Ascending aorta (tissue), 2 donors: ENCODE measurements around the gene SPEM3. TPM values are rescaled to one million over a fixed set of nuclear protein-coding genes. Genes with fewer than 3 reads are reported as not detected.

Experiments
- DNase-seq, 2 donors: peaks; one replicate each; pipeline ENCODE4 v3.0.0-alpha.2; 2019; ENCODE audit warnings: low spot score in 2 of 2
- H3K27ac ChIP-seq, 2 donors: fragments of 200-600 bp; sonication (generic); one replicate each; pipeline ENCODE4 v1.5.1; 2016 to 2017; ENCODE audit warnings: mild to moderate bottlenecking in 1 of 2
- H3K27me3 ChIP-seq: fragments of 200-600 bp; sonication (generic); one replicate; pipeline ENCODE4 v1.5.1; 2017
- H3K36me3 ChIP-seq, 2 donors: fragments of 200-600 bp; sonication (generic); one replicate each; pipeline ENCODE4 v1.5.1; 2016
- H3K4me1 ChIP-seq, 2 donors: fragments of 200-600 bp; sonication (generic); one replicate each; pipeline ENCODE4 v1.5.1; 2016 to 2017; ENCODE audit warnings: mild to moderate bottlenecking in 1 of 2
- H3K4me3 ChIP-seq, 2 donors: fragments of 200-600 bp; sonication (generic); one replicate each; pipeline ENCODE4 v1.5.1; 2016 to 2017; ENCODE audit warnings: mild to moderate bottlenecking in 1 of 2
- H3K9me3 ChIP-seq, 2 donors: fragments of 200-600 bp; sonication (generic); one replicate each; pipeline ENCODE4 v1.5.1; 2016
- intact Hi-C: fragments of 100-400 bp; cut with DNase I; formaldehyde crosslinking; loops from one replicate; pipeline ENCODE4 v1.15.1; 2023
- total RNA-seq: library from RNA; depleted of rRNA; stranded (reverse); fragments of >200 nt; gene quantifications from one replicate; pipeline ENCODE4 v1.1.0, GENCODE V29; 2016
- TF ChIP-seq, protein P1 (sequence below), 3 experiments: fragments of 200-600 bp in 2 of 3; fragments of 450-650 bp in 1 of 3; sonication (generic) in 2 of 3; IDR thresholded peaks; one replicate each; pipeline ENCODE4 v1.5.1; 2016 to 2019; ENCODE audit warnings: antibody characterized with exemption in 3 of 3, mild to moderate bottlenecking in 1 of 3, moderate library complexity in 1 of 3

The SPEM3 gene
- total RNA-seq, 1 donor from 2014 or later, result not detected

DNA sequence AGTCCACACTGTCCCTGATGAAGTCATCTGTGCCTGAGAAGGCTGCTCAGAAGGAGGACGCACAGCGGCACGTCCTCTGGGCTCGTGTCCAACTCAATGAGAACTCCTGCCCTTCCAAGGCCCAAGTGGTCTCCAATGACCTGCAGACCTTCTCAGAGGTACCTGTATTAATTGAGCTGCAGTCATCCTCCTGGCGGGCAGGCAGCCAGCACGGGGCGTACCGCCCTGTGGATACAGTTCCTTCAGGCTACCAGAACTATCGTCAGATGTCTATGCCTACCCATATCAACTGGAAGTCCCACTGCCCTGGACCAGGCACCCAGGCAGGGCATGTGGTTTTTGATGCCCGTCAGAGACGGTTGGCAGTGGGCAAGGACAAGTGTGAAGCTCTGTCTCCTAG is 3.6 kb downstream of the SPEM3 start:
- TF ChIP-seq, protein P1, sequence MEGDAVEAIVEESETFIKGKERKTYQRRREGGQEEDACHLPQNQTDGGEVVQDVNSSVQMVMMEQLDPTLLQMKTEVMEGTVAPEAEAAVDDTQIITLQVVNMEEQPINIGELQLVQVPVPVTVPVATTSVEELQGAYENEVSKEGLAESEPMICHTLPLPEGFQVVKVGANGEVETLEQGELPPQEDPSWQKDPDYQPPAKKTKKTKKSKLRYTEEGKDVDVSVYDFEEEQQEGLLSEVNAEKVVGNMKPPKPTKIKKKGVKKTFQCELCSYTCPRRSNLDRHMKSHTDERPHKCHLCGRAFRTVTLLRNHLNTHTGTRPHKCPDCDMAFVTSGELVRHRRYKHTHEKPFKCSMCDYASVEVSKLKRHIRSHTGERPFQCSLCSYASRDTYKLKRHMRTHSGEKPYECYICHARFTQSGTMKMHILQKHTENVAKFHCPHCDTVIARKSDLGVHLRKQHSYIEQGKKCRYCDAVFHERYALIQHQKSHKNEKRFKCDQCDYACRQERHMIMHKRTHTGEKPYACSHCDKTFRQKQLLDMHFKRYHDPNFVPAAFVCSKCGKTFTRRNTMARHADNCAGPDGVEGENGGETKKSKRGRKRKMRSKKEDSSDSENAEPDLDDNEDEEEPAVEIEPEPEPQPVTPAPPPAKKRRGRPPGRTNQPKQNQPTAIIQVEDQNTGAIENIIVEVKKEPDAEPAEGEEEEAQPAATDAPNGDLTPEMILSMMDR (IDR thresholded peaks at IDR 0.05), result no peak
- Histone ChIP-seq H3K36me3 (no peaks in the 10 kb centered on the region), H3K27me3 (no peaks in the 10 kb centered on the region), H3K4me1 (peaks cover 11 to 18% of the 10 kb centered on the region in 2 donors), H3K27ac (no peak overlapping the region), H3K4me3 (no peak overlapping the region), H3K9me3 (no peaks in the 10 kb centered on the region)
- DNase-seq, result no peak
- intact Hi-C loops, result no loop called here

DNA sequence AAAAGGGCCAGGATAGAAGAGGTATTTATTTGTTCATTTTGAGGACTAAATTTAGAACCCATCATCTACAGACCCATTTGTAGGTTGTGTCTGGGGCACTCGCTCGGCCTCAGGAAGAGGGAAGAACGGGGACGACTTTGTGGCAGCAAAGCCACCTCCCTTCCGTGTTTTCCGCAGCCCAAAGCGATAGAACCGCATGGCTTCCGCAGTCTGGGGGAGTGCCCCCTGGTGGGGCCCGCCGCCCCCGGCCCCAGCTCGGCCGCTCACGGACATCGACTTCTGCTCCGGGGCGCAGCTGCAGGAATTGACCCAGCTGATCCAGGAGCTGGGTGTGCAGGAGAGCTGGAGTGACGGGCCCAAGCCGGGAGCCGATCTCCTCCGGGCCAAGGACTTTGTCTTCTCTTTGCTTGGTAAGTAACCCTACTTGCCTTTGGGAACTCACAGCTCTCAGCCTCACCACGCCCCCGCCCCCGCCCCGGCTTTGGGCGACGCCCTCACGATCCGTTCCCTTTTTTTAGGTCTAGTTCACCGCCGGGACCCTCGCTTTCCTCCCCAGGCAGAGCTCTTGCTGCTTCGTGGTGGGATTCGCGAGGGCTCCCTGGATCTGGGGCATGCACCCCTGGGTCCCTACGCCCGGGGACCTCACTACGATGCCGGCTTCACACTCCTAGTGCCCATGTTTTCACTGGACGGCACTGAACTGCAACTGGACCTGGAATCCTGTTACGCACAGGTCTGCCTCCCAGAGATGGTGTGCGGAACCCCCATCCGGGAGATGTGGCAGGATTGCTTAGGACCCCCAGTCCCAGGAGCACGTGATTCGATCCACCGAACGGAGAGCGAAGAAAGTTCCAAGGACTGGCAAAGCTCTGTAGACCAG is 7.3 kb downstream of the SPEM3 start:
- Histone ChIP-seq H3K4me1 (peaks cover 18 to 36% of the 10 kb centered on the region in 2 donors), H3K27me3 (peaks cover 14% of the 10 kb centered on the region), H3K36me3 (no peaks in the 10 kb centered on the region), H3K27ac (peak overlapping the region; percentile 45 to 52), H3K4me3 (peak overlapping the region; percentile 59 to 69), H3K9me3 (no peaks in the 10 kb centered on the region)
- TF ChIP-seq, protein P1 (IDR thresholded peaks at IDR 0.05), result no peak
- intact Hi-C loops, result loop anchor here (1.0 to 2.0 kb wide), 4 partner anchors 19 to 125 kb away; partner anchors contain the start of genes KCTD11, SENP3 and TMEM256
- DNase-seq, result peak in 1 of 2 donors; percentile 74

DNA sequence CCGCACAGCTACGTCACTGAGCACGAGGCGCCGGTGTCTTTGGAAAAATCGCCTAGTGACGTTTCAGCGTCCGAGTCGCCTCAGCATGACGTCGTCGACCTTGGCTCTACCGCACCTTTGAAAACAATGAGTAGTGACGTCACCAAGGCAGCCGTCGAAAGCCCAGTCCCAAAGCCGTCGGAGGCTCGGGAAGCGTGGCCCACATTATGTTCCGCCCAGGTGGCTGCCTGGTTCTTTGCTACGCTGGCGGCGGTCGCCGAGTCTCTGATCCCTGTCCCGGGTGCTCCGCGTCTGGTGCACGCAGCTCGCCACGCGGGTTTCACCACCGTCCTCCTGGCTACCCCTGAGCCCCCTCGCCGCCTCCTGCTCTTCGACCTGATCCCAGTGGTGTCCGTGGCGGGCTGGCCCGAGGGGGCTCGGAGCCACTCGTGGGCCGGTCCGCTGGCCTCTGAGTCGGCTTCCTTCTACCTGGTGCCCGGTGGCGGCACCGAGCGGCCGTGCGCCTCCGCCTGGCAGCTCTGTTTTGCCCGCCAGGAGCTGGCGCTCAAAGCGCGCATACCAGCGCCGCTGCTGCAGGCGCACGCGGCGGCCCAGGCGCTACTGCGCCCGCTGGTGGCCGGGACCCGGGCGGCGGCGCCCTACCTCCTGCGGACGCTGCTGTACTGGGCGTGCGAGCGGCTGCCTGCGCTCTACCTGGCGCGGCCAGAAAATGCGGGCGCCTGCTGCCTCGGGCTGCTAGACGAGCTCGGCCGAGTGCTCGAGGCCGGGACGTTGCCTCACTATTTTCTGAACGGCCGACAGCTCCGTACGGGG is 8.1 kb downstream of the SPEM3 start:
- Histone ChIP-seq H3K4me1 (peaks cover 18 to 36% of the 10 kb centered on the region in 2 donors), H3K9me3 (no peaks in the 10 kb centered on the region), H3K36me3 (no peaks in the 10 kb centered on the region), H3K27ac (peak overlapping the region; percentile 45 to 62), H3K27me3 (peaks cover 14% of the 10 kb centered on the region), H3K4me3 (peak overlapping the region; percentile 59 to 69)
- DNase-seq, result peak in 1 of 2 donors; percentile 86
- intact Hi-C loops, result loop anchor here (1.0 to 2.0 kb wide), 4 partner anchors 18 to 124 kb away; partner anchors contain the start of genes KCTD11, POLR2A and SENP3
- TF ChIP-seq, protein P1 (IDR thresholded peaks at IDR 0.05), result peak; percentile 61 to 89 (median 76)

DNA sequence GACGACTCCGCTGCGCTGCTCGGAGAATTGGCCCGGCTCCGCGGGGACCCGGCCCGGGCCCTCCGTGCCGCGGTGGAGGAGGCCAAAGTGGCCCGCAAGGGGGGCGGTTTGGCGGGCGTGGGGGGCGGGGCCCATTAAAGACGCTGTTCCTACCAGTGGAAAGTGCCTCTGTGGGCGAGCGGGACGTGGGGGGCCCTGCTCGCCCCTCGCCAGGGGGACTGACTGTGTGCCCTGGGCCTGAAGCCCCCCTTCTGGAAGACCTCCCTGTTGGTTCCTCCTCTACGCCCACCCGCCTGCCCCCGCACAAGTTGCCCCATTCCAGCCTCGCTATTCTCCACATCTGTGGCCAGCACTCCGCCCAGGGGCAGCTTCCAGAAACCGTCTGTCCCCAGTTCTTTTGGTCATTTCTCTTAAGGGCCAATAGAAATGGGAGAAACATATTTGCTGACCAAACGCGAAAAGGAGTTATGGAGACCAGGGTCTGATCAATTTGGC is 8.8 kb downstream of the SPEM3 start:
- H3K36me3 ChIP-seq, result no peaks in the 10 kb centered on the region
- H3K4me1 ChIP-seq, result peaks cover 18 to 36% of the 10 kb centered on the region in 2 donors
- TF ChIP-seq, protein P1 (IDR thresholded peaks at IDR 0.05), result no peak
- intact Hi-C loops, result loop anchor here (1.0 to 2.0 kb wide), 3 partner anchors 17 to 123 kb away; partner anchors contain the start of genes POLR2A and SENP3
- no peak for DNase-seq
- H3K9me3 ChIP-seq, result no peaks in the 10 kb centered on the region
- H3K27me3 ChIP-seq, result peaks cover 14% of the 10 kb centered on the region
- H3K4me3 ChIP-seq, result peak overlapping the region; percentile 45 to 69
- H3K27ac ChIP-seq, result peak overlapping the region in 1 of 2 donors; percentile 45

DNA sequence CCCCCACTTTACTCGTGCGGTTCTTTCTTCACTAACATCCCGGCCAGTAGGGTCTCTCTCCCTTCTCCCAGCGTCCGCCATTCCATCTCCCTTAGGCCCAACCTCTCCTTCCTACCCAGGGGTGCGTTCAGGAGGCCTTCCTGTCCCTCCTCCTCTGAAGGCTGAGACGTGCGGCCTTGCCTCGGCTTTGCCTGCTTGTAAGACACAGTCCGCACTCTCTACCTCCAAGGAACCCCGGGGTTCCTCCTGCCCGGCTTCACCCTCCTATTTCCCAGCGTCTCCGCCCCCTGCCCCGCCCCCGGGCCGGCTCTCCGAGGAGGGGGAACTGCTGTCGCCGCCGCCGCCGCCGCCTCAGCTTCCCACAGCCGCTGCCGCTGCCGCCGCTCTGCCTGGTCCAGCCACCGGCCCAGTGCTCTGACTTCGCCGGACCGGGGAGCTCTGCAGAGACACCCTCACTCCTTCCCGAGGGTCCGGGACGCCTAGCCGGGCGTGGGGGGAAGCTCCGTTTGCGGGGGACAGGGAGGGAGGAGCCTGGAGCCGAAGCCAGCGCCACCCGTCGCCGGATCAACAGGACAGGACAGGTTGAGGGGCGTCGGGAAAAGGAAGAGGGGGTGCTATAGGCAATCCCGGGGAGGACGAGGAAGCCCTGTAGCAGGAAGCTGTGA is 9.4 kb downstream of the SPEM3 start:
- H3K27me3 ChIP-seq, result peaks cover 14% of the 10 kb centered on the region
- no peaks in the 10 kb centered on the region for H3K9me3 ChIP-seq
- no peak for DNase-seq
- H3K4me3 ChIP-seq, result peak overlapping the region; percentile 45 to 69
- intact Hi-C loops, result loop anchor here (1.0 to 2.0 kb wide), 4 partner anchors 17 to 123 kb away; partner anchors contain the start of genes POLR2A and SENP3
- TF ChIP-seq, protein P1 (IDR thresholded peaks at IDR 0.05), result no peak
- H3K4me1 ChIP-seq, result peaks cover 18 to 36% of the 10 kb centered on the region in 2 donors
- H3K36me3 ChIP-seq, result no peaks in the 10 kb centered on the region
- H3K27ac ChIP-seq, result peak overlapping the region in 1 of 2 donors; percentile 25
